Stimulated activated CD4-positive, alpha-beta T cell treated with anti-CD3 and anti-CD28 coated beads, Interleukin-4, amount 100 ng/mL, for 1 hour (primary cell): ENCODE measurements around the gene CCDC102B.

Source experiments
- DNase-seq: peaks from one replicate; pipeline ENCODE4 v3.0.0-alpha.2; 2020

CCDC102B gene

DNA sequence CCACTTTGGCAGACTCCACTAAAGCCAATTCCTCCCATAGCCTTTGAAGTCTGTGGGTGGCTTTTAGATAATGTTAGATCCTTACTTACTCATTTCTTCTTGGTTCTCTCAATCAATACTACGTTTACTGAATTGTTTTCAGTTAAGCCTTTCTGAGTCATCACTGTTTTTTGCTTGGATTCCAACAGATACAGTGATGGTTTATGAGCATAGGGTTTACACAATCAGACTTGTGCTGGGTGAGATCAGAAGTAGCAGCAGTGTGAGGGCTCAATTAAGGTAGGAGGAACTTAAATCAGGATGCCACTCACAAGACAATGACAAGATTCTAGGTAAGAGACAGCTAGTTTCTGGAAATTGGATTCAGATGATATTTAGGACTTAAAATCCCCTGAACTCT lies 305.1 kb downstream of the CCDC102B start:
- DNase-seq = no peak
